Activated T-cell treated with anti-CD3 and anti-CD28 coated beads, Interleukin-2, amount 50 U/mL, for 4 hours (primary cell): ENCODE results near the gene SYN1. TPM values are rescaled to one million over a fixed set of nuclear protein-coding genes. Genes with fewer than 3 reads are reported as not detected.

Experiments
- ATAC-seq, 2 donors: fragments of 200-7000 bp; cut with Tn5 transposase; one replicate each; pipeline ENCODE4 v1.10.0; 2021
- DNase-seq: peaks from one replicate; pipeline ENCODE4 v3.0.0-alpha.2; 2020
- H3K27me3 Mint-ChIP-seq: one replicate; pipeline ENCODE4 v1.8.0; 2021; ENCODE audit warnings: low read depth, mixed read lengths
- H3K36me3 Mint-ChIP-seq: one replicate; pipeline ENCODE4 v1.8.0; 2022; ENCODE audit warnings: mixed read lengths; ENCODE audit not compliant: insufficient read depth
- H3K4me1 Mint-ChIP-seq: one replicate; pipeline ENCODE4 v1.8.0; 2021; ENCODE audit warnings: low read depth, mixed read lengths
- H3K4me3 Mint-ChIP-seq: one replicate; pipeline ENCODE4 v1.8.0; 2021; ENCODE audit warnings: mild to moderate bottlenecking, moderate library complexity, mixed read lengths
- H3K9me3 Mint-ChIP-seq: one replicate; pipeline ENCODE4 v1.8.0; 2021; ENCODE audit warnings: mixed read lengths
- total RNA-seq, 3 donors: library from RNA; stranded (reverse); gene quantifications; one replicate each; pipeline ENCODE4 v1.2.1, GENCODE V29; 2021

Gene SYN1
- total RNA-seq, 3 donors from 2014 or later: 0.23 to 0.43 (median 0.24) TPM

DNA sequence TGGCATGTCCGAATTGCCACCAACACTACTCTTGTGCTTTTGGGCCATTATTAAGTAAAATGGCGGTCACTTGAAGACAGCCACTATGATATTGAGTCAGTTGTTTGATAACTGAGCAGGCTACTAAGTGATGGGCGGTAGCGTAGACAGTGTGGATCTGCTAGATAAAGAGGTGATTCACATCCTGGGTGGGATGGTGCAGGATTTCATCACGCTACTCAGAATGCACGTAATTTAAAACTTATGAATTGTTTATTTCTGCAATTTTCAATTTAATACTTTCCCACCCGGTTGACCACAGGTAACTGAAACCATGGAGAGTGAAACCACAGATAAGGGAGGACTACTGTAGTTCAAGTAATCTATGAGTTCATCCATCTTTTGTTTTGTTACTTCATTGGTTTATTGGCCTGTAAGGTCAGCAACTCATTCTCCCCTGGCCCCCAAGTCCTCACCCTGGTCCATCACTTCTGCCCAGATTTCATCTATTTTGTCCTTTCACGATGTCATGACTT lies 55.8 kb downstream of the SYN1 start:
- Mint-ChIP-seq H3K4me3 (peak overlapping the region; percentile 64), H3K36me3 (peaks cover 19% of the 10 kb centered on the region), H3K9me3 (no peaks in the 10 kb centered on the region), H3K27me3 (no peaks in the 10 kb centered on the region), H3K4me1 (peaks cover 43% of the 10 kb centered on the region)
- ATAC-seq (no peak), DNase-seq (no peak)

DNA sequence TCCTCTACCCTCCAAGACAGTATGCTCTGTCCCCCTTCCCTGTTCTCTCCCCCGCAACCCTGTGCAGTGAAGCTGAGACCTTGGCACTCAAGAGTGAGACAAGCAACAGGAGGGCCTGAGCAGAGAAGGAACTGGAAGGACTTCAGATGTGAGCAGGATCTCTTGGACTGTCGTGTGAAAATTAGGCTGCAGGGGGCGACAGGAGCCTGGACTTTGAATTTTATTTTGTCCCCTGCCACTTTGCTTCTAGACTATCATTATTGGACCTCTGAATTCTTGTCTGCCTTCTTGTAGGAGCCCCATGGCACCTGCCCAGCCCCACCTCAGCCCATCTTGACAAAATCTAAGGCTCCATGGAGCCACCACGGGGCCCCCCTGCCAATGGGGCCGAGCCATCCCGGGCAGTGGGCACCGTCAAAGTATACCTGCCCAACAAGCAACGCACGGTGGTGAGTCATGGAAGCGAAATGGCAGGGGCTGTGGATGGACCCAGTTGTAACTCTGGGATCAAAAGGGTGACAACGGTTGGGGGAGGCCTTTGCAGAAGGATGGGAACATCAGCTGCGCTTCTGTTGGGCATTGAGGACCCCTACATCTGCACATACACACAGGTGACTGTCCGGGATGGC lies 56.9 kb downstream of the SYN1 start:
- Mint-ChIP-seq H3K36me3 (peaks cover 19% of the 10 kb centered on the region), H3K4me1 (peaks cover 43% of the 10 kb centered on the region), H3K9me3 (no peaks in the 10 kb centered on the region), H3K27me3 (no peaks in the 10 kb centered on the region), H3K4me3 (peak overlapping the region; percentile 91)
- ATAC-seq (no peak), DNase-seq (no peak)

DNA sequence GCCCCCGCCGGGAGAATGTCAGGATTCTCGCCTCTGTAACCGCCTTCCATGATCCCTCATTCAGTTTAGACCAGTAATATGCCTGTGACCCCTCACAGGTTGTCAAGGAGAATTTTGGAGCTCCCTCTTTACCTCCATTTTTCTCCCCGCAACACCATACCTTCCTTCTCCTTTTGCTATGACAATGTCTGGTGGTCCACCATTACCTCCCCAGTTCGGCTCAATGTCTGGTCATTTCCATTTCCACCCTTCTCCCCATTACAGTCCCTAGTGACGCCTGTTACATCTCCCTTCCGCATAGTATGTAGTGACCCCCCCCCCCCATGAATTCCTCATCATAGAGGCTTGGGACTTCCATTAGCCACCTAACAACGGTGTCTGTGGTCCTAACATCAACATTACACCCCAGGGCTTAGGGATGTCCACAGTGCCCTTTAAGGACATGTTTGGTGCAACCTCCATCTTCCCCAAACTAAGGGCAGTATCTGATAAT lies 58.0 kb downstream of the SYN1 start:
- H3K36me3 Mint-ChIP-seq: peaks cover 15% of the 10 kb centered on the region
- peak overlapping the region; percentile 91 for H3K4me3 Mint-ChIP-seq
- ATAC-seq: no peak
- no peaks in the 10 kb centered on the region for H3K27me3 Mint-ChIP-seq
- no peak for DNase-seq
- no peaks in the 10 kb centered on the region for H3K9me3 Mint-ChIP-seq
- peaks cover 45% of the 10 kb centered on the region for H3K4me1 Mint-ChIP-seq

DNA sequence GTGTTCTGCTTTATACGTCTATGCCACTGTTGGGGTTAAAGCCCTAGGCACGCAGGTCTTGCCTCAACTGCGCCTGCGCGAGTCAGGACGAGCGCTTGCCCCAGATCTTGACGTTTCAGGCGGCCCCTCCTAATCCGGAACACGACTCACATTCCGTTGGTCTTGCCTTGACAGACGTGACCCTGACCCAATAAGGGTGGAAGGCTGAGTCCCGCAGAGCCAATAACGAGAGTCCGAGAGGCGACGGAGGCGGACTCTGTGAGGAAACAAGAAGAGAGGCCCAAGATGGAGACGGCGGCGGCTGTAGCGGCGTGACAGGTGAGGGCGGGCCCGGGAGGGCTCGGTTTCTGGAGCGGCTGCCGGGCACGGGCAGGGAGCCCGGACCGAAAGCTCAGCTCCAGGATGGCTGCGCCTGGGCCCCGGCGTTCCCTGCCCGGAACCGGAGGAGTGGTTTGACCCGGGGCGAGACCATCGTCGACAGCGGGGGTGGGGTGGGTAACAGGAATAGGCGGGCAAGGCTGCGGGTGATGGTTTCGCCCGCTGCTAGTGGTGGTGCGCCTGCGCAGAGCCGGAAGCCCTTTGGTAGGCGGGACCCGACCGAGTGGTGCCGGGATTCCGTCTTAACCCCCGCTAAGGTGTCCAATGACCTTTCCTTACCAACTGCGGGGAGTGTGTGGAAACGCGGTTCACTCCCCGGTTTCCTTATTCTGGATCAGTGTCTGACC lies 58.6 kb downstream of the SYN1 start, which contains the start of gene ARAF:
ARAF (plus strand) TSS at position 272 of the 725 bp plus-strand sequence. CDS start 1,763 bp downstream, outside the sequence.
- peaks cover 48% of the 10 kb centered on the region for H3K4me1 Mint-ChIP-seq
- H3K4me3 Mint-ChIP-seq: peak within 1 kb of the TSS; percentile 91
- peak; percentile 90 to 94 for ATAC-seq
- peaks cover 11% of the 10 kb centered on the region for H3K36me3 Mint-ChIP-seq
- H3K27me3 Mint-ChIP-seq: no peaks in the 10 kb centered on the region
- DNase-seq: peak; percentile 91
- H3K9me3 Mint-ChIP-seq: no peaks in the 10 kb centered on the region

DNA sequence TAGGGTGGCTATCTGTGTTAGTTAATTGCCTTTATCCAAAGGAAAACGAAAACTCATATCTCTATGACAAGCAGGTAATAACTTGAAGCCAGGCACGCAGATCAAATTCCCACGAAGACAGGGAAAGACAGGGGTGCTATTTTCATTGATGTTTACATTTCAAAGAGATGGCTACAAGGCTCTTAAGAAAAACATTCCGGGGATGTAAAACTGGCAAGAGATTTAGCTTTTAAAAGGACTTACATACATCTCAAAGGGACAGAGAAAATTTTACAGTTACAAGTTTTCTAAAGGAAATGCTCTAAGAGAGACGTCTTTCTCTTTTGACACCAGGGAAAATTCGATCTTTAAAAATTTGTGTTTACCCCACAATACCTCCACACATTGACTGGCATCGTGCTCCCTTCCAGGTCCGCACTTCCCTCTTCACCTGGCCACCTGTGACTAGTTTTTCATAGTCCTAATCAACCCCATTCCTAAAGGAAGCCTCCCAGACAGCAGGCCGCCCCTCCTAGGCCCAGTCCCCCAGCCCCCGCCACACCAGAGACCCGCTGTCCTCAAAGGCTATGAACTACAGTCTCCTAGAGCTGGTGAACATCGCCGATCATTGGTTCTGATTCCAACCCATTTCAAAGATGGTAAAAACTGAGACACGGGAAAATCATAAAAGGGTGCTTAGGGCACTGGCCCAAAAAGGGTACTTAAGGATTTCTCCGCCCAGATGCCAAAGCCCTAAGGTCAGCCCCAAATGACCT lies 59.3 kb downstream of the SYN1 start:
- H3K4me1 Mint-ChIP-seq: peaks cover 50% of the 10 kb centered on the region
- DNase-seq (no peak), ATAC-seq (no peak)
- H3K27me3 Mint-ChIP-seq: no peaks in the 10 kb centered on the region
- no peaks in the 10 kb centered on the region for H3K9me3 Mint-ChIP-seq
- peak overlapping the region; percentile 91 for H3K4me3 Mint-ChIP-seq
- peaks cover 10% of the 10 kb centered on the region for H3K36me3 Mint-ChIP-seq

DNA sequence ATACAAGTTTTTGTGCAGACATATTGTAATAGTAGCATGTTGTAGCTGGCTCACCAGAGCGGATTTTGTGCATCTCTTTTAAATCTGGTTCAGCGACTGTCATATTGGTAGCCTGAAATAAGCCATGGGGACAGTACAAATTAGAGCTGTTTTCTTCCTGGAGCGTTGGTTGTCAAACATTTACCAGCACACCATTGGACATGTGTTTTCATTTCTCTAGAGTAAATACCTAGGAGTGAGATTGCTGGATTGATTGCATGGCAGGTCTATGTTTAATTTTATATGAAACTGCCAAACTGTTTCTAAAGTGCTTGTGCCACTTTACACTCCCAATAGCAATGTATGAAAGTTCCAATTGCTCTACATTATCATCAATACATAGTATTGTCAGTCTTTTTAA lies 61.2 kb downstream of the SYN1 start:
- H3K4me3 Mint-ChIP-seq: no peak overlapping the region

DNA sequence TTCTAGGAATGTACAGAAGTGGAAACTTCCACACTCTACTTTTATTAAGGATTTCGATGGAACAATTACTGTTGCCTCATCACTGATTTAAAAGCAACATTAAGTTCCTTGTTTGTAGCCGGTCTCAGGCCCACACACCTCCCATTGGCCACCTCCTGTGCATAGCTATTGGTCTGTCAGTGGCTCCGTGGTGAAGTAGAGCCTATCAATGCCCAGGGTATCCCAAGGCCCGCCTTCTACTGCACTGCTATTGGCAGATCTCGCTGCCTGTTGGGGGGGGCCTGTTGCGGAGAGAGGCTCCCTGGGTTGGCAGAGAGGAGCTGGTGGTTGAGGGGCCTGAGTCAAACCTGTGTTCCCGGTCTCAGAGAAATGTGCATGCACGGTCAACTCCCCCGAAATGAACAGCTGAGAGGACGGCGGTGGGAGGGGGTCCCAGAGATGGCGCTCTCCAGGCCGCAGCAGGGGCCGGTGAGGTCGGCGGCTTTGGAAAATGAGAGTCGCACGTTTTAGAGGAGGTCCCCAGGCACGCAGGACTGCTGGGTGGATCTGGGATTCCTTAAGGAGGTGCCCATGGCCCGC lies 63.5 kb downstream of the SYN1 start:
- no peaks in the 10 kb centered on the region for H3K27me3 Mint-ChIP-seq

More for the DNA sequence above, 61.2 kb downstream of the SYN1 start:
- peaks cover 32% of the 10 kb centered on the region for H3K4me1 Mint-ChIP-seq
- H3K27me3 Mint-ChIP-seq: no peaks in the 10 kb centered on the region
- ATAC-seq (no peak), DNase-seq (no peak)
- H3K9me3 Mint-ChIP-seq: no peaks in the 10 kb centered on the region
- H3K36me3 Mint-ChIP-seq: peaks cover 3% of the 10 kb centered on the region

DNA sequence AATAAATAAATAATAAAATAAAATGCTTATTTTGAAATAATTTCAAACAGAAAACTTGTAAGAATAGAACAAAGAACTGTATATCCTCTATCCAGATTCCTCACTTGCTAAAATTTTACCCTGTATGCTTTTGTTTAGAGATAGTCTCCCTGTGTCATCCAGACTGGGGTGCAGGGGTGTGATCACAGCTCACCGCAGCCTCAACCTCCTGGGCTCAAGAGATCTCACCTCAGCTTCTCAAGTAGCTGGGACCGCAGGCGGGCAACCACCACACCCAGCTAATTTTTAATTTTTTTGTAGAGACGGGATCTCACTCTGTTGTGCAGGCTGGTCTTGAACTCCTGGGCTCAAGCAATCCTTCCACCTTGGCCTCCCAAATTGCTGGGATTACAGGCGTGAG lies 76.2 kb downstream of the SYN1 start:
- no peaks in the 10 kb centered on the region for H3K36me3 Mint-ChIP-seq
- no peak overlapping the region for H3K4me3 Mint-ChIP-seq
- DNase-seq (no peak), ATAC-seq (no peak)
- H3K27me3 Mint-ChIP-seq: no peaks in the 10 kb centered on the region
- H3K4me1 Mint-ChIP-seq: no peaks in the 10 kb centered on the region
- H3K9me3 Mint-ChIP-seq: no peaks in the 10 kb centered on the region

More for the DNA sequence above, 63.5 kb downstream of the SYN1 start:
- peaks cover 19% of the 10 kb centered on the region for H3K4me1 Mint-ChIP-seq
- ATAC-seq (peak; percentile 85 to 87), DNase-seq (peak; percentile 74)
- H3K4me3 Mint-ChIP-seq: peak overlapping the region; percentile 82
- no peaks in the 10 kb centered on the region for H3K36me3 Mint-ChIP-seq
- no peaks in the 10 kb centered on the region for H3K9me3 Mint-ChIP-seq

DNA sequence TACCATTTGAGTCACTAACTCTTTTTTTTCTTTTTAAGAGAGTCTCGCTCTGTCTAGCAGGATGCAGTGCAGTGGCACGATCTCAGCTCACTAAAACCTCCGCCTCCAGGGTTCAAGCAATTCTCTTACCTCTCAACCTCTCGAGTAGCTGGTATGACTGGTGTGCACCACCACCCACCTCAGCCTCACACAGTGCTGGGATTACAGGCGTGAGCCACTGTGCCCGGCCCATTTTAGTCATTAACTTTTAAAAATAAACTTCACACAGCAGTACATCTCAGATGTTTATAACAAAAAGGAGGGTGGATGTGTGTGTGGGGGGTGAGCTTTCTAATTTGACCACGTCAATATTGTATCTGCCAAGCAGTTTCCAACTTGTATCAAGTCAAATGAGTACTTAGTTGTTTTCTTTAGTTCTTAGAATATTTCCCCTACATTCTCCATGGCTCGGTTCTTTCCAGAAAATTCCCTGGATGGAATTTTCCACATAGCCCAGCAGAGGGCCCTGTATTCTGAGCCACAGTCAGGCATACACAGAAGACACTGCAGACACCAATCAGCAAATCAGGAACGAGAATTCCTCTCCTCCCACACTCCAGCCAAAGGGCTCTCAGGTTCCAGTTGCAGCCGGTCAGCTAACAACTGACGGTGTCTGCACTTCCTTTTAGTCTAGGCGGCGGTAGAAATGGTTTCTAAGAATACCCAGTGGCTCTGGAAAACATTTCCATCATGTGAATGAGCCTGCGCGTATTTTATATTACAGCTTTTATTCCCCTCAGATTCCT lies 78.7 kb downstream of the SYN1 start:
- no peaks in the 10 kb centered on the region for H3K4me1 Mint-ChIP-seq
- DNase-seq (no peak), ATAC-seq (no peak)
- no peak overlapping the region for H3K4me3 Mint-ChIP-seq
- H3K27me3 Mint-ChIP-seq: no peaks in the 10 kb centered on the region
- no peaks in the 10 kb centered on the region for H3K9me3 Mint-ChIP-seq
- H3K36me3 Mint-ChIP-seq: no peaks in the 10 kb centered on the region

DNA sequence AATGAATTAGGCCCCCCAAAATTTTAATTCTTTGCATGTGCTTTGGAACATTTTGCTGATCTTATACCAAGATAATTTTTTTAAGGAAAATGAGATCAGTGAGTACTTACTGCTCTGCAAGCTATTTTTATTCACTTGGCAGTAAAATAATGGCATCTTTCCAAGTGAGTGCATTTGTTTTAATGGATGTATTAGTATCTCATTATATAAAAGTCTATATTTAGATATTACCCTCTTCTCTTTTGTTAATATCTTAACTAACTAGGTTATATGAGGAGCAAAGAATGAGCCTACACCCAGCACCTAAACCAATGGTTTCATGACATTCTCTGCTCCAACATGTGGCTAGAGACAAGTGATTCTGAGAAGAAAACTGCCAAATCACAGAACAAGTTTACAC lies 79.8 kb downstream of the SYN1 start:
- Mint-ChIP-seq H3K9me3 (no peaks in the 10 kb centered on the region), H3K4me1 (no peaks in the 10 kb centered on the region), H3K36me3 (no peaks in the 10 kb centered on the region), H3K4me3 (no peak overlapping the region), H3K27me3 (no peaks in the 10 kb centered on the region)
- DNase-seq: no peak
- no peak for ATAC-seq

DNA sequence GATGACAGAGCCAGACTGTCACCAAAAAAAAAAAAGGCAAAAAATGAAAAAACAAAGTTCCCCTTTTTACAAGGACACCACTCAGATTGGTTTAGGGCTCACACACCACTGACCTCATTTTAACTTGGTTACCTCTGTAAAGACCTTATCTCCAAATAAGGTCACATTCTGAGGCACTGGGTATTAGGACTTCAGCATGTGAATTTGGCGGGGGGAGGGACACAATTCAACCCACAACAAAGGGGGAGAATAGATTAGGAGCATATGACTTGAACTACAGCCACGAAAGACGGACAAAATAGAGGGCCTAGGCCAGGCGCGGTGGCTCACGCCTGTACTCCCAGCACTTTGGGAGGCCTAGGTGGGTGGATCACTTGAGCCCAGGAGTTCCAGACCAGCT lies 89.6 kb downstream of the SYN1 start:
- Mint-ChIP-seq H3K4me3 (no peak overlapping the region), H3K4me1 (no peaks in the 10 kb centered on the region), H3K27me3 (no peaks in the 10 kb centered on the region), H3K36me3 (no peaks in the 10 kb centered on the region), H3K9me3 (no peaks in the 10 kb centered on the region)
- no peak for DNase-seq
- ATAC-seq: no peak

DNA sequence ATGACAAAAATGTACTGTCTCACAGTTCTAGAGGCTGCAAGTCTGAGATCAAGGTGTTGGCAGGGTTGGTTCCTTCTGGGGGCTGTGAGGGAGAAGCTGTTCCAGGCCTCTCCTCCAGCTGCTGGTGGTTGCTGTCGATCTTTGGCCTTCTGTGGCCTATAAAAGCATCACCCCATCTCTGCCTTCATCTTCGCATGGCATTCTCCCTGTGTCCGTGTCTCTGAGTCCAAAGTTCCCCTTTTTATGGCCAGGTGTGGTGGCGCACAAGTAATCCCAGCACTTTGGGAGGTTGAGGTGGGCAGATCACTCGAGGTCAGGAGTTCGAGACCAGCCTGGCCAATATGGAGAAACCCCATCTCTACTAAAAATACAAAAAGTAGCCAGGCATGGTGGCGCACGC lies 90.1 kb downstream of the SYN1 start:
- H3K4me3 Mint-ChIP-seq: no peak overlapping the region
- no peaks in the 10 kb centered on the region for H3K9me3 Mint-ChIP-seq
- no peak for ATAC-seq
- H3K27me3 Mint-ChIP-seq: no peaks in the 10 kb centered on the region
- DNase-seq: no peak
- H3K4me1 Mint-ChIP-seq: no peaks in the 10 kb centered on the region
- no peaks in the 10 kb centered on the region for H3K36me3 Mint-ChIP-seq

DNA sequence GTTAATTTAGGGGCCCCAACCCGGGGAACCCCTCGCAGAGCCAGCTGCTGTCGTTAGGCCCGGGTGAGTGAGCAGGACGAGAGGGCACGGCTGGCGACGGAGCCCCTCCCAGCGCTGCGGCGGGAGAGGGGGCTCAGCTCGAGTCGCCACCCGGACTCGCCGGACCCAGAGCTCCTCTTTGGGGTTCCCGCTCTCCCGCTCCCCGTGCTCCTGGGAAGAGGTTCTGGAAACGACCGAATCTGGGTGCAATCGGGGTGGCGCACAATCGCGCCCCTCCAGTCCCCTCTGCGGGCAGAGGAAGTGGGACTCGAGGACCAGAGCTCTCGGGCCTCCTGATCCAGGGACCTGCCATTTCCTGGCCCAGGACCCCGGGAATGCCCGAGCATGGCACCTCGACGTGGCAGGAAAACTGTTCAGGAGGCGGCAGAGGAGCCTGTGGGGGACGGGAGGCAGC lies 95.9 kb downstream of the SYN1 start:
- H3K36me3 Mint-ChIP-seq: no peaks in the 10 kb centered on the region
- ATAC-seq (peak in 1 of 2 donors; percentile 13), DNase-seq (no peak)
- H3K4me3 Mint-ChIP-seq: peak overlapping the region; percentile 66
- H3K9me3 Mint-ChIP-seq: no peaks in the 10 kb centered on the region
- H3K27me3 Mint-ChIP-seq: no peaks in the 10 kb centered on the region
- peaks cover 3% of the 10 kb centered on the region for H3K4me1 Mint-ChIP-seq
